Neural crest cell (in vitro differentiated cells): ENCODE results near the gene FER. TPM values are rescaled to one million over a fixed set of nuclear protein-coding genes. Genes with fewer than 3 reads are reported as not detected.

Source experiments
- DNase-seq: peaks from one replicate; pipeline ENCODE4 v3.0.0; 2021; ENCODE audit warnings: low read depth, mixed read lengths, low spot score
- H3K27ac Mint-ChIP-seq: one replicate; pipeline ENCODE4 v1.8.0; 2021; ENCODE audit warnings: mild to moderate bottlenecking, mixed read lengths; ENCODE audit not compliant: unreplicated experiment
- H3K27me3 Mint-ChIP-seq: 2 replicates; pipeline ENCODE4 v1.8.0; 2021; ENCODE audit warnings: low read depth, mild to moderate bottlenecking, mixed read lengths
- H3K36me3 Mint-ChIP-seq: 2 replicates; pipeline ENCODE4 v1.8.0; 2021; ENCODE audit warnings: low read depth, mild to moderate bottlenecking, mixed read lengths
- H3K4me1 Mint-ChIP-seq: 2 replicates; pipeline ENCODE4 v1.8.0; 2021; ENCODE audit warnings: mixed read lengths
- H3K4me3 Mint-ChIP-seq: one replicate; pipeline ENCODE4 v1.8.0; 2021; ENCODE audit warnings: mild to moderate bottlenecking, mixed read lengths
- H3K9me3 Mint-ChIP-seq: 2 replicates; pipeline ENCODE4 v1.8.0; 2021; ENCODE audit warnings: mixed read lengths
- total RNA-seq: library from RNA; stranded (reverse); gene quantifications from 2 replicates; pipeline ENCODE4 v1.2.1, GENCODE V29; 2021
- TF ChIP-seq, protein P1 (sequence below): fragments of 200-600 bp; sonication (generic); conservative IDR thresholded peaks from 2 replicates; pipeline ENCODE4 v1.5.0; 2021; ENCODE audit warnings: antibody characterized with exemption, mild to moderate bottlenecking

Gene FER
- total RNA-seq, 1 donor from 2014 or later: 25.4 TPM

GRCh38 chr5:108917596-108917995 lies 169.9 kb downstream of the FER start:
- Mint-ChIP-seq H3K27me3 (no peaks in the 10 kb centered on the region), H3K36me3 (peaks cover 2% of the 10 kb centered on the region), H3K4me3 (no peak overlapping the region), H3K9me3 (no peaks in the 10 kb centered on the region), H3K4me1 (no peaks in the 10 kb centered on the region), H3K27ac (no peak overlapping the region)
- no peak for DNase-seq
- TF ChIP-seq, protein P1, sequence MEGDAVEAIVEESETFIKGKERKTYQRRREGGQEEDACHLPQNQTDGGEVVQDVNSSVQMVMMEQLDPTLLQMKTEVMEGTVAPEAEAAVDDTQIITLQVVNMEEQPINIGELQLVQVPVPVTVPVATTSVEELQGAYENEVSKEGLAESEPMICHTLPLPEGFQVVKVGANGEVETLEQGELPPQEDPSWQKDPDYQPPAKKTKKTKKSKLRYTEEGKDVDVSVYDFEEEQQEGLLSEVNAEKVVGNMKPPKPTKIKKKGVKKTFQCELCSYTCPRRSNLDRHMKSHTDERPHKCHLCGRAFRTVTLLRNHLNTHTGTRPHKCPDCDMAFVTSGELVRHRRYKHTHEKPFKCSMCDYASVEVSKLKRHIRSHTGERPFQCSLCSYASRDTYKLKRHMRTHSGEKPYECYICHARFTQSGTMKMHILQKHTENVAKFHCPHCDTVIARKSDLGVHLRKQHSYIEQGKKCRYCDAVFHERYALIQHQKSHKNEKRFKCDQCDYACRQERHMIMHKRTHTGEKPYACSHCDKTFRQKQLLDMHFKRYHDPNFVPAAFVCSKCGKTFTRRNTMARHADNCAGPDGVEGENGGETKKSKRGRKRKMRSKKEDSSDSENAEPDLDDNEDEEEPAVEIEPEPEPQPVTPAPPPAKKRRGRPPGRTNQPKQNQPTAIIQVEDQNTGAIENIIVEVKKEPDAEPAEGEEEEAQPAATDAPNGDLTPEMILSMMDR: no peak

- Mint-ChIP-seq H3K27ac (no peak overlapping the region), H3K27me3 (no peaks in the 10 kb centered on the region), H3K36me3 (no peaks in the 10 kb centered on the region), H3K4me1 (no peaks in the 10 kb centered on the region), H3K4me3 (no peak overlapping the region), H3K9me3 (no peaks in the 10 kb centered on the region)
- TF ChIP-seq, protein P1: peak; percentile 60
- DNase-seq: no peak
Measured at GRCh38 chr5:108919591-108920326, 172.1 kb downstream of the FER start.

DNA sequence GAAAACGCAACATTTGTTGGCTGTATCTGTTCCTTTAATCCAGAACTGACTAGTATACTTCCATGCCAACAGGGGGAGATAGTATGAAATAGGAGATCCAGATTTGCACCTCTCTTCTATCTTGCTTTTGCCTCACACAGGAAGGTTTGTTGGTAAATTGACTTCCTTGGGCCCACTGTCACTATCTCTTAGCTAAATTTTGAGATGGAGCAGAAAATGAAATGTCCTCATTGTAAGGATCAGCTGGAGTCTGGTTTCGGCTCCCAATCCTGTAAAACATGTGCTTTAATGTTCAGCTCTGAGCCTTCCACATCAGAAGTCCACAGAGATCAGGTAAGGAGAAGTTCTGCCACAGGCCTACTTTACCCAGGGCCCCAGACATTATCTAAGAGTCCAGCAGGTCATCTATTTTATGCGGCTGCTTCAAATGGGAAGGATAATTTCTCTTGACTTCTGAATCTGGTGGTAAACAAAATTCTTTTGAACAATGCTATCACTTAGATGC lies 176.8 kb downstream of the FER start:
- Mint-ChIP-seq H3K4me3 (no peak overlapping the region), H3K27me3 (no peaks in the 10 kb centered on the region), H3K27ac (no peak overlapping the region), H3K9me3 (no peaks in the 10 kb centered on the region), H3K36me3 (peaks cover 3% of the 10 kb centered on the region), H3K4me1 (no peaks in the 10 kb centered on the region)
- TF ChIP-seq, protein P1: peak; percentile 37
- no peak for DNase-seq

- TF ChIP-seq, protein P1: no peak
- DNase-seq: no peak
- Mint-ChIP-seq H3K4me1 (no peaks in the 10 kb centered on the region), H3K9me3 (no peaks in the 10 kb centered on the region), H3K27ac (no peak overlapping the region), H3K27me3 (no peaks in the 10 kb centered on the region), H3K4me3 (no peak overlapping the region), H3K36me3 (peaks cover 3% of the 10 kb centered on the region)
Measured at GRCh38 chr5:108925073-108925472, 177.4 kb downstream of the FER start.

- H3K36me3 Mint-ChIP-seq: peaks cover 16% of the 10 kb centered on the region
- H3K27me3 Mint-ChIP-seq: no peaks in the 10 kb centered on the region
- no peak overlapping the region for H3K27ac Mint-ChIP-seq
- H3K9me3 Mint-ChIP-seq: peaks cover 3% of the 10 kb centered on the region
- H3K4me3 Mint-ChIP-seq: no peak overlapping the region
- H3K4me1 Mint-ChIP-seq: peaks cover 11% of the 10 kb centered on the region
- TF ChIP-seq, protein P1: no peak
- DNase-seq: no peak
Measured at GRCh38 chr5:108930107-108930506, 182.4 kb downstream of the FER start.
